Measurements from ENCODE around the gene TTLL8.

Gene TTLL8

GRCh38 chr22:50039669-50040443, 18.2 kb downstream of the TTLL8 start:
- no peak for DNase-seq

GRCh38 chr22:50035976-50036724, 21.9 kb downstream of the TTLL8 start:
- DNase-seq = no peak

GRCh38 chr22:50035131-50035881, 22.8 kb downstream of the TTLL8 start:
- DNase-seq = no peak

- DNase-seq = no peak
Measured at GRCh38 chr22:50034126-50035081, 23.7 kb downstream of the TTLL8 start.

- DNase-seq = no peak
Measured at GRCh38 chr22:50032941-50033601, 25.0 kb downstream of the TTLL8 start.

- DNase-seq = no peak
Measured at GRCh38 chr22:50032109-50032871, 25.8 kb downstream of the TTLL8 start.

DNA sequence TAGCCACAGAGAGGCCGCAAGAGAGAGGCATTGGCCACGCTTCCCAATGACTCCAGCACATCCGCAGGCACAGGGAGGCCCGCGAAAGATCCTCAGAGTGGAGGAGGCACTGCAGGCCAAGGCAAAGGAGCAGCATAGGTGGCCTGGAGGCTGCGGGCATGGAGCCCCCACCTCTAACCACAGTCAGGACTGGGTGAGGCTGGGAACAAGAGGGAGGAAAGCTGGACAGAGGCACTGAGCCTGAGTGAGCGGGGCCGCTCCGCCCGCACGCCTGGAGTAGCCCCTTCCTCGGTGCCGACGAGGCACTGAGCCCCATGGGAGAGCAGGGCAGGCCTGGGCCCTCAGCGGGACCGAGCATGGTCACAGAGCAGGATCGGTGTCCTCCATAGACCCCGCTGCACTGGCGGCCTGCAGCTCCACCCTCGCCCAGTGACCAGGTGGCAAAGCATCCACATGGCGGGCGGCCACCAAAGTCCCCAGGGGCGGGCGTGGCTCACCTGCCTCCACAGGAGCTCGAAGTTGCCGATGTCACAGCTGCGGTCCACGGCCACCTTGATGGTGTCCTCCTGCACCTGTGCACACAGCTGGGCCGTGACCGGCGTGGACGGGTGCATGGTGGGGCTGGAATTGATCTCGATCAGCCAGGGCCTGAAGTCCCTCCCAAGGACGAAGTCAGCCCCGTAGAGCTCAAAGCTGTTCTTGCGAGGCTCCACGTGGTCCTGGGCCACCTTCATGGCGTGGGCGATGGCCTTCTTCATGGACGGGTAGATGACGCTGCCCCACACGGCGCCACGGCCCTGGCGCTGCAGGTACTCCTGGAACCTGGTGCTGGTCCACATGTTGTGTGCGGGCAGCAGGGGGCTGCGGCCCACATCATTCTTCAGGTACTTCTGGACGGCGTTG, 26.7 kb downstream of the TTLL8 start:
- DNase-seq = no peak

- DNase-seq = peak; percentile 58
Measured at GRCh38 chr22:50030297-50031188, 27.6 kb downstream of the TTLL8 start.

GRCh38 chr22:50027639-50028537, 30.2 kb downstream of the TTLL8 start:
- DNase-seq = no peak

- no peak for DNase-seq
Measured at GRCh38 chr22:50025993-50026392, 32.1 kb downstream of the TTLL8 start.

GRCh38 chr22:50022171-50022819, 35.8 kb downstream of the TTLL8 start:
- no peak for DNase-seq

DNA sequence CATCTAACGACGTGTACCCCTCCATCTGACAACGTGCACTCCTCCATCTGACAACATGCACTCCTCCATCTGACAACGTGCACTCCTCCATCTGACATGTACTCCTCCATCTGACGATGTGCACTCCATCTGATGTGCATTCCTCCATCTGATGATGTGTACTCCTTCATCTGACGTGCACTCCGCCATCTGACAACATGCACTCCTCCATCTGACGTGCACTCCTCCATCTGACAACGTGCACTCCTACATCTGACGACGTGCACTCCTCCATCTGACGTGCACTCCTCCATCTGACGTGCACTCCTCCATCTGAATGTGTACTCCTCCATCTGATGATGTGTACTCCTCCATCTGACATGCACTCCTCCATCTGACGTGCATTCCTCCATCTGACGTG, 37.5 kb downstream of the TTLL8 start:
- no peak for DNase-seq

DNA sequence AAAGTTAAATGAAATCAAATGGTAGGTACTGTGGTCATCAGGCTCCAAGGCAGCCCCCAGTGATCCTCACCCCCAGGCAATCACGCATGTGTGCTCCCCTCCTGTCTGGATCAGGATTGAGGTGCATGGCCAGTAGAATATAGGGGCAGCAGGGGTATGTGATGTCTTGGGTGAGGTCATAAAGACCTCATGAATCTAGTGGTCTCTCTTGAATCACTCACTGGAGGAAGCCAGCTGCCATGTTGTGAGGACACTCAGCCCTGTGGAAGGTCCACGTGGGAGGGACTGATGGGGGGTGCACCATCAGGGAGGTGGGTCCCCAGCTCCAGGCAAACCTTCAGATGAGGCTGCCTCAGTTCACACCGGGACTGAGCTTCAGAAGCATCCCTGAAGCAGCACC, 38.8 kb downstream of the TTLL8 start:
- DNase-seq = no peak

DNA sequence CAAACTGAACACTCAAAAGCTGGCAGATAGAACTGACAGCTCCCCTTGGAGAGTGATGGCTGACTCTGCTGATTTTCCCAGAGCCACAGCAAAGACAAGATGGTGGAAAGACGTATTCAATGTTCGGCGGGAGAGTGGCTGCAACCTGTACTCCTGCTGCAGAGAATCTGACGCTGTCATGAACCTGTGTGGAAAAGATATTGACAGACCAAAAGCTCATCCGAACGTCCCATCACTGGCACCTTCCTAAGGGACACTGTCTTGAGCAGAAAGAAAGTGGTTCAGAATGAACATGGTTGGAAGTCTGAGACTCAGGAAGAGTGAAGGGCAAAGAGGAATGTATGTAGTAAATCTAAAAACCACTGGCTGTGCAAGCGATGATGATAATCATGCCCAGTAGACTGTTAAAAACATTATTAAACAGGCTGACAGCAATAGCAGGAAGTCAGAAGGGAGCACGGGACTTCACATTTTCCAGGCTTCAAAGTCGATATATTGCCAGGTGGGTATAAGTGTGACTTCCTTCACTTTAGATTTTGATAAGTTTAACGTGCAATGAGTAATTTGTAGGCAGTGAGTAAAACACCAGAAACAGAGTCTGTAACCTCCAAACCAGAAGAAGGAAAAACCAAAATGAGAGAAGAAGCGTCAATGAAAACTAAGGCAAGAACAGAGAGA, 39.4 kb downstream of the TTLL8 start:
- DNase-seq = no peak

DNA sequence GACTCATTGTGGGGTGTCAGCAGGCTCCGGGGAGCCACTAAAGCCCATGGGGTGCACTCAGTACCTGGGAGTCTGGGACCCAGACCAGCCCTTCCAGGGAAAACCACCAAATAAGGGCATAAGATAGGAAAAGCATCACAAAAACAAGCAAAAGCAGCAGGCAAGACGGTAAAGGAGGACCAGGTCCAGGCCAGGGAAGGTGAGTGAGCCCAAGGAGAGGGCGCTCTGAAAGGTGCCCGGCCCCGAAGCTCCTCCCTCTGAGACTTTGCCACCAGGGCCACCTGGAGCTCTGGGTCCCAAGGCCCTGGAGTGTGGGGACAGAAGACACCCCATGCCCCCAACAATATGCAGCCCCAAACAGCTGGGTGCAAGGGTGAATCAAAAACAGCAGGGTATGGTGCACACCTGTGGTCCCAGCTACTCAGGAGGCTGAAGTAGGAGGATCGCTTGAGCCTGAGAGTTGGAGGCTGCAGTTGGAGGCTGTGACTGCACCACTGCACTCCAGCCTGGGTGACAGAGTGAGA, 40.3 kb downstream of the TTLL8 start:
- no peak for DNase-seq

DNA sequence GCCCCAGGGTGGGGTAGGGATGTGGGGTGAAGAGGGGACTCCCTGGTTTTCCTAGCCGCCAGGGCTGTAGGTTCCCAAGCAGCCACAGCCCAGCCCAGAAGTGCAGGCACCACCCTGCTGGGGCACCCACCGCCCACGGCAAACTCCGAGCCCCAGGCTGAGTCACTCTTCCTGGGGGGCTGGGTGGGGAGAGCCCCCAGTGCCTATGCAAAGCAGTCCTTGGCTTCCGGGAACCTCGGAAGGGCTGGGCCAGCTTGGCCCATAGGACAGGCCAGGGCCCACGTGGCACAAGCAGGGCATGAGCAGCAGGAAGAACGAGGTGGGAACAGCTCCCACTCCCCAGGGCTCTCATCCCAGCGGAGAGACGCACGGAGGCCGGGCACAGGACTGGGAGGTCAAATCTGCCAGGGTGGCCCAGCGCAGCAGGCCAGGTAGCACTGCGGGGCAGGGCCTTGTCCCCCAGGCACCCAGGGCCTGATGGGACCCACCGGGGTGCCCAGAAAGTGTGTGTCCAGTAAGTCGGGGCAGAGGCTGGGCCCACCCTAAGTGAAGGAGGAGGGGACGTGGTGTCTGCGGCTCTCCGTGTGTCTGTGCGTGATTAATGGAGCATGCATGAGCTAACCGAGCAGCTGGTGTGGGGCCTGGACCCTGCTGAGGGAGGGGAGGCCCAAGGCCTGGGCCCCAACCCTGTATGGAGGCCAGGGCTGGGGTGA, 41.0 kb downstream of the TTLL8 start:
- no peak for DNase-seq

Data from NCI-H510A (cell line).